GM19467 (cell line): ENCODE measurements around the gene KCTD5.
"Not testable (repeated sequence)": the region's sequence is repeated elsewhere in the genome, so short reads cannot be mapped to it uniquely, and the experiment has no call there.

Source experiments
- ATAC-seq: cut with Tn5 transposase; IDR thresholded peaks from one replicate; pipeline ENCODE4 v1.9.1; 2021; ENCODE audit warnings: mild to moderate bottlenecking, moderate library complexity; ENCODE audit not compliant: unreplicated experiment

The KCTD5 gene

GRCh38 chr16:2721634-2722173 is 39.4 kb downstream of the KCTD5 start:
- not testable (repeated sequence) for ATAC-seq

- no peak for ATAC-seq
Observed at GRCh38 chr16:2724088-2724676, 41.9 kb downstream of the KCTD5 start.

GRCh38 chr16:2724816-2725348 is 42.6 kb downstream of the KCTD5 start:
- ATAC-seq = no peak

GRCh38 chr16:2726923-2727322 is 44.6 kb downstream of the KCTD5 start:
- ATAC-seq = no peak

- ATAC-seq = no peak
Observed at GRCh38 chr16:2728034-2728433, 45.7 kb downstream of the KCTD5 start.

- no peak for ATAC-seq
Observed at GRCh38 chr16:2734844-2735515, 52.7 kb downstream of the KCTD5 start.

GRCh38 chr16:2736476-2737237 is 54.3 kb downstream of the KCTD5 start:
- no peak for ATAC-seq

- no peak for ATAC-seq
Observed at GRCh38 chr16:2737238-2737605, 54.9 kb downstream of the KCTD5 start.

GRCh38 chr16:2737895-2738418 is 55.6 kb downstream of the KCTD5 start:
- no peak for ATAC-seq

- no peak for ATAC-seq
Observed at GRCh38 chr16:2738615-2739014, 56.3 kb downstream of the KCTD5 start.

- ATAC-seq = no peak
Observed at GRCh38 chr16:2739625-2740430, 57.5 kb downstream of the KCTD5 start.

- ATAC-seq = no peak
Observed at GRCh38 chr16:2740476-2740875, 58.2 kb downstream of the KCTD5 start.

- no peak for ATAC-seq
Observed at GRCh38 chr16:2741168-2741567, 58.8 kb downstream of the KCTD5 start.

GRCh38 chr16:2742323-2743006 is 60.1 kb downstream of the KCTD5 start:
- no peak for ATAC-seq

GRCh38 chr16:2743007-2743810 is 60.9 kb downstream of the KCTD5 start:
- no peak for ATAC-seq

GRCh38 chr16:2744711-2745110 is 62.4 kb downstream of the KCTD5 start:
- no peak for ATAC-seq

GRCh38 chr16:2745116-2745890 is 63.0 kb downstream of the KCTD5 start:
- ATAC-seq = no peak

- ATAC-seq = no peak
Observed at GRCh38 chr16:2745961-2746360, 63.6 kb downstream of the KCTD5 start.
